Neural cell (in vitro differentiated cells): ENCODE data around the gene HDAC7. TPM values are rescaled to one million over a fixed set of nuclear protein-coding genes. Genes with fewer than 3 reads are reported as not detected.

Source experiments
- H2AFZ ChIP-seq: fragments of 200-600, 300-800 bp; sonication (generic), shearing (Covaris generic); 2 replicates; pipeline ENCODE4 v1.6.0; 2014; ENCODE audit warnings: low read depth, mild to moderate bottlenecking, antibody characterized with exemption, low read length, moderate library complexity
- H3F3A ChIP-seq: fragments of 200-600 bp; shearing (Covaris generic); 2 replicates; pipeline ENCODE4 v1.6.1; 2016; ENCODE audit warnings: mild to moderate bottlenecking, moderate library complexity, mixed read lengths, antibody characterized with exemption, low read length; ENCODE audit not compliant: insufficient read depth, poor library complexity, severe bottlenecking
- H3K27ac ChIP-seq: fragments of 200-600, 300-800 bp; sonication (generic), shearing (Covaris generic); 2 replicates; pipeline ENCODE4 v1.5.1; 2014; ENCODE audit warnings: mild to moderate bottlenecking, low read length, moderate library complexity
- H3K27me3 ChIP-seq: fragments of 300-800, 200-600 bp; sonication (generic), shearing (Covaris generic); 2 replicates; pipeline ENCODE4 v1.6.0; 2014; ENCODE audit warnings: mild to moderate bottlenecking, low read depth, low read length, moderate library complexity; ENCODE audit not compliant: insufficient read depth
- H3K36me3 ChIP-seq: fragments of 300-800, 200-600 bp; sonication (generic), shearing (Covaris generic); 2 replicates; pipeline ENCODE4 v1.5.1; 2014; ENCODE audit warnings: mild to moderate bottlenecking, antibody characterized with exemption, low read length, moderate library complexity; ENCODE audit not compliant: insufficient read depth
- H3K4me2 ChIP-seq: fragments of 300-800, 200-600 bp; sonication (generic), shearing (Covaris generic); 2 replicates; pipeline ENCODE4 v1.6.0; 2014; ENCODE audit warnings: mild to moderate bottlenecking, low read length
- H3K4me3 ChIP-seq: fragments of 300-800, 200-600 bp; sonication (generic), shearing (Covaris generic); 2 replicates; pipeline ENCODE4 v1.5.1; 2014; ENCODE audit warnings: mild to moderate bottlenecking, low read length, moderate library complexity
- H3K79me2 ChIP-seq: fragments of 200-600 bp; shearing (Covaris generic); replicated peaks from 2 replicates; pipeline ENCODE4 v1.6.0; 2014; ENCODE audit warnings: mild to moderate bottlenecking, low read length, moderate library complexity; ENCODE audit not compliant: insufficient read depth
- H3K9ac ChIP-seq: fragments of 300-800, 200-600 bp; sonication (generic), shearing (Covaris generic); 2 replicates; pipeline ENCODE4 v1.6.1; 2016; ENCODE audit warnings: mild to moderate bottlenecking, low read length, mixed read lengths
- H3K9me2 ChIP-seq: fragments of 200-600 bp; shearing (Covaris generic); 2 replicates; pipeline ENCODE4 v1.6.1; 2016; ENCODE audit warnings: mild to moderate bottlenecking, low read length, mixed read lengths; ENCODE audit not compliant: insufficient read depth
- H3K9me3 ChIP-seq: fragments of 200-600, 300-800 bp; sonication (generic), shearing (Covaris generic); 2 replicates; pipeline ENCODE4 v1.6.1; 2016; ENCODE audit warnings: mild to moderate bottlenecking, mixed run types, low read length, moderate library complexity, mixed read lengths
- H4K20me1 ChIP-seq: fragments of 200-600 bp; shearing (Covaris generic); 2 replicates; pipeline ENCODE4 v1.6.1; 2016; ENCODE audit warnings: mild to moderate bottlenecking, mixed run types; ENCODE audit not compliant: insufficient read depth
- EP300 ChIP-seq: fragments of 450-650 bp; conservative IDR thresholded peaks from 2 replicates; pipeline ENCODE4 v1.6.1; 2014; ENCODE audit warnings: antibody characterized with exemption, mild to moderate bottlenecking, moderate library complexity; ENCODE audit not compliant: poor library complexity, severe bottlenecking
- EZH2 ChIP-seq: fragments of 200-600, 300-800 bp; shearing (Covaris generic), sonication (generic); IDR thresholded peaks from 2 replicates; pipeline ENCODE4 v1.6.1; 2014; ENCODE audit warnings: antibody characterized with exemption, low read length, borderline replicate concordance, mild to moderate bottlenecking; ENCODE audit not compliant: insufficient read depth, poor library complexity, severe bottlenecking
- MXI1 ChIP-seq: fragments of 450-650 bp; conservative IDR thresholded peaks from 2 replicates; pipeline ENCODE4 v1.6.1; 2014; ENCODE audit warnings: antibody characterized with exemption, mild to moderate bottlenecking; ENCODE audit not compliant: poor library complexity, severe bottlenecking
- POLR2AphosphoS5 ChIP-seq: IDR thresholded peaks from 2 replicates; pipeline ENCODE4 v1.6.1; 2012
- RAD21 ChIP-seq: fragments of 450-650 bp; conservative IDR thresholded peaks from 2 replicates; pipeline ENCODE4 v1.6.1; 2014; ENCODE audit warnings: antibody characterized with exemption, mild to moderate bottlenecking, moderate library complexity
- REST ChIP-seq: IDR thresholded peaks from 2 replicates; pipeline ENCODE4 v1.6.1; 2012; ENCODE audit warnings: borderline replicate concordance
- SMC3 ChIP-seq: fragments of 450-650 bp; conservative IDR thresholded peaks from 2 replicates; pipeline ENCODE4 v1.6.1; 2014; ENCODE audit warnings: antibody characterized with exemption, mild to moderate bottlenecking, moderate library complexity; ENCODE audit not compliant: poor library complexity
- TAF1 ChIP-seq: IDR thresholded peaks from 2 replicates; pipeline ENCODE4 v1.6.1; 2012; ENCODE audit warnings: low read depth
- polyA plus RNA-seq: library from polyadenylated mRNA; depleted of rRNA; stranded (reverse); fragments of >200 nt; gene quantifications from 2 replicates; pipeline ENCODE4 v1.2.3, GENCODE V29; 2014
- TF ChIP-seq, protein P1 (sequence below): fragments of 450-650 bp; IDR thresholded peaks from 2 replicates; pipeline ENCODE4 v1.5.1; 2014; ENCODE audit warnings: antibody characterized with exemption, mild to moderate bottlenecking, moderate library complexity; ENCODE audit not compliant: poor library complexity, severe bottlenecking

Gene HDAC7
- polyA plus RNA-seq, 1 donor from 2014 or later: 30.2 TPM

DNA sequence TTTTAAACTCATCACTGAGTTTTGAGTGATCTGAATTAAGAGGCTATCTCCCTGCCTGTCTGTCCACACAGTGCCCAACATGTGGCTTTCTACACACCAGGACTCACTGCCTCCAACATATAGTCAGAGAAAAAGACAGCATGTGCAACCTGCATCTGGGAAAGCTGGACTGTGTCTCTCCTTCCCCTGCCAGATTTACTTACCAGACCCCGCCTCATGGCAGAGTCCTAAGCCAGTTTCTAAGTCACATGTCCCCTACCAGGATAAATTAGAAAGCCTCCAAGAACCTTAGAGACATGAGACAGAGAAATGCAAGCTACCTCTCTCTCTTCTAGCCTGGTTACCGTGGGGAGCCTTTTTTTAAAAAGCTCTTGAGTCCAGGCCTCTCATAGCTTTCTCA is 2.7 kb upstream of the HDAC7 start:
- Histone ChIP-seq H2AFZ (no peak overlapping the region), H3K27ac (no peak overlapping the region)

DNA sequence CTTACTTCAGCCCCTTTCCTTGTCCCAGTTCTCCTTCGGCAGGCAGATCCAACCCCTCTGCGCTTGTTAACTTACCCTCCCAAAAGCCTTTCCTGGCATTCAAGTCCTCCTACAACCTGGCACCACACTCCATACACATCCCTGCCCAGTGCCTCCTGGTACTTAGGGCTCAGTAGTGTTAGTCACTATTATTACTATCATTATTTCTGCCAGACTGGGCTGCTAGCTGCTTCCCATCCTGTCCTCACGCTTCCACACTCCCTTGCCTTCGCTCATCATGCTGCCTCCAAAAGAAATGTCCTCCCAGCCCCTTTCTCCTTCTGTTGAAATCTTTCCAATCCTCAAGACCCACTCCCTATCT is 1.6 kb upstream of the HDAC7 start:
- no peak overlapping the region for H2AFZ ChIP-seq
- no peaks in the 10 kb centered on the region for H4K20me1 ChIP-seq
- TF ChIP-seq SMC3: no peak
- TF ChIP-seq, protein P1, sequence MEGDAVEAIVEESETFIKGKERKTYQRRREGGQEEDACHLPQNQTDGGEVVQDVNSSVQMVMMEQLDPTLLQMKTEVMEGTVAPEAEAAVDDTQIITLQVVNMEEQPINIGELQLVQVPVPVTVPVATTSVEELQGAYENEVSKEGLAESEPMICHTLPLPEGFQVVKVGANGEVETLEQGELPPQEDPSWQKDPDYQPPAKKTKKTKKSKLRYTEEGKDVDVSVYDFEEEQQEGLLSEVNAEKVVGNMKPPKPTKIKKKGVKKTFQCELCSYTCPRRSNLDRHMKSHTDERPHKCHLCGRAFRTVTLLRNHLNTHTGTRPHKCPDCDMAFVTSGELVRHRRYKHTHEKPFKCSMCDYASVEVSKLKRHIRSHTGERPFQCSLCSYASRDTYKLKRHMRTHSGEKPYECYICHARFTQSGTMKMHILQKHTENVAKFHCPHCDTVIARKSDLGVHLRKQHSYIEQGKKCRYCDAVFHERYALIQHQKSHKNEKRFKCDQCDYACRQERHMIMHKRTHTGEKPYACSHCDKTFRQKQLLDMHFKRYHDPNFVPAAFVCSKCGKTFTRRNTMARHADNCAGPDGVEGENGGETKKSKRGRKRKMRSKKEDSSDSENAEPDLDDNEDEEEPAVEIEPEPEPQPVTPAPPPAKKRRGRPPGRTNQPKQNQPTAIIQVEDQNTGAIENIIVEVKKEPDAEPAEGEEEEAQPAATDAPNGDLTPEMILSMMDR: no peak
- no peak for TF ChIP-seq TAF1
- no peak for TF ChIP-seq EZH2
- TF ChIP-seq POLR2AphosphoS5: no peak
- TF ChIP-seq RAD21: no peak
- TF ChIP-seq MXI1: no peak
- TF ChIP-seq REST: no peak
- TF ChIP-seq EP300: no peak
- H3K9ac ChIP-seq: peak overlapping the region; percentile 86
- no peaks in the 10 kb centered on the region for H3K27me3 ChIP-seq
- no peaks in the 10 kb centered on the region for H3K36me3 ChIP-seq
- no peaks in the 10 kb centered on the region for H3K9me3 ChIP-seq
- no peak overlapping the region for H3K4me2 ChIP-seq
- peaks cover 13% of the 10 kb centered on the region for H3K79me2 ChIP-seq
- no peaks in the 10 kb centered on the region for H3K9me2 ChIP-seq
- no peaks in the 10 kb centered on the region for H3F3A ChIP-seq
- no peak overlapping the region for H3K4me3 ChIP-seq
- H3K27ac ChIP-seq: no peak overlapping the region

More for the DNA sequence above, 2.7 kb upstream of the HDAC7 start:
- H3K4me3 ChIP-seq: no peak overlapping the region
- no peaks in the 10 kb centered on the region for H4K20me1 ChIP-seq
- TF ChIP-seq, protein P1: no peak
- TF ChIP-seq SMC3 (no peak), EP300 (no peak), REST (no peak), POLR2AphosphoS5 (no peak), EZH2 (no peak), RAD21 (no peak), MXI1 (no peak), TAF1 (no peak)
- no peaks in the 10 kb centered on the region for H3K9me2 ChIP-seq
- peaks cover 13% of the 10 kb centered on the region for H3K79me2 ChIP-seq
- H3K9me3 ChIP-seq: no peaks in the 10 kb centered on the region
- no peak overlapping the region for H3K4me2 ChIP-seq
- H3K27me3 ChIP-seq: no peaks in the 10 kb centered on the region
- H3K36me3 ChIP-seq: no peaks in the 10 kb centered on the region
- no peaks in the 10 kb centered on the region for H3F3A ChIP-seq
- H3K9ac ChIP-seq: no peak overlapping the region
